IMR-90 (cell line): ENCODE measurements around the gene NECAB2. TPM values are rescaled to one million over a fixed set of nuclear protein-coding genes. Genes with fewer than 3 reads are reported as not detected.

ENCODE experiments used
- ATAC-seq: fragments of 200-7000 bp; cut with Tn5 transposase; 2 replicates; pipeline ENCODE4 v1.9.1; 2020; ENCODE audit warnings: low read depth, mild to moderate bottlenecking, moderate library complexity
- BruUV-seq: library from RNA; stranded (reverse); fragments of 400-500 nt; replicated peaks from 2 replicates; lab custom pipeline; 2021; lab: Mats Ljungman, UMichigan
- CTCF ChIA-PET: fragments of 300-600 bp; formaldehyde crosslinking; extraction: SDS; loops from one replicate; lab custom pipeline; 2021; ENCODE audit warnings: antibody characterized with exemption; lab: Yijun Ruan, JAX
- POLR2A ChIA-PET: fragments of 300-600 bp; sonication (Branson Sonifier 250); formaldehyde crosslinking; loops from one replicate; lab custom pipeline; 2022; ENCODE audit warnings: antibody characterized with exemption; ENCODE audit not compliant: unreplicated experiment; lab: Charles Lee
- DNase-seq: peaks from one replicate; pipeline ENCODE4 v3.0.0; 2013
- H2AFZ ChIP-seq: replicated peaks from 2 replicates; pipeline ENCODE3; 2013; ENCODE audit warnings: low read length, mild to moderate bottlenecking; ENCODE audit not compliant: poor library complexity
- H2AK5ac ChIP-seq: 2 replicates; pipeline ENCODE4 v1.6.1; 2013; ENCODE audit warnings: low read depth, low read length, inconsistent platforms
- H2AK9ac ChIP-seq: replicated peaks from 2 replicates; pipeline ENCODE3; 2013; ENCODE audit warnings: mild to moderate bottlenecking, low read depth, low read length, moderate library complexity; ENCODE audit not compliant: poor library complexity
- H2BK120ac ChIP-seq: 2 replicates; pipeline ENCODE4 v1.6.1; 2013; ENCODE audit warnings: low read depth, low read length, inconsistent platforms
- H2BK15ac ChIP-seq: 3 replicates; pipeline ENCODE4 v1.6.1; 2013; ENCODE audit warnings: low read depth, low read length, inconsistent platforms
- H2BK20ac ChIP-seq: 2 replicates; pipeline ENCODE4 v1.6.1; 2013; ENCODE audit warnings: low read depth, mild to moderate bottlenecking, inconsistent platforms, low read length, moderate library complexity
- H2BK5ac ChIP-seq: 2 replicates; pipeline ENCODE4 v1.6.1; 2013; ENCODE audit warnings: mild to moderate bottlenecking, low read depth, low read length, inconsistent platforms; ENCODE audit not compliant: poor library complexity, severe bottlenecking
- H3K14ac ChIP-seq: replicated peaks from 2 replicates; pipeline ENCODE4 v1.6.1; 2013; ENCODE audit warnings: low read depth, low read length, inconsistent platforms
- H3K18ac ChIP-seq: 2 replicates; pipeline ENCODE4 v1.6.1; 2013; ENCODE audit warnings: low read depth, low read length, control low read depth
- H3K23ac ChIP-seq: 2 replicates; pipeline ENCODE4 v1.6.1; 2013; ENCODE audit warnings: low read depth, low read length, inconsistent platforms
- H3K27ac ChIP-seq: 2 replicates; pipeline ENCODE4 v1.5.1; 2013; ENCODE audit warnings: mild to moderate bottlenecking, control low read depth, low read length; ENCODE audit not compliant: insufficient read depth
- H3K27me3 ChIP-seq: 2 replicates; pipeline ENCODE4 v1.6.1; 2013; ENCODE audit warnings: low read length; ENCODE audit not compliant: control insufficient read depth, insufficient read depth
- H3K36me3 ChIP-seq: 2 replicates; pipeline ENCODE4 v1.6.1; 2013; ENCODE audit warnings: low read length, mixed read lengths; ENCODE audit not compliant: control insufficient read depth, insufficient read depth
- H3K4ac ChIP-seq: 2 replicates; pipeline ENCODE4 v1.6.1; 2013; ENCODE audit warnings: low read depth, low read length, inconsistent platforms
- H3K4me1 ChIP-seq: 2 replicates; pipeline ENCODE4 v1.6.1; 2013; ENCODE audit warnings: low read length, mixed read lengths; ENCODE audit not compliant: control insufficient read depth, insufficient read depth
- H3K4me2 ChIP-seq: 2 replicates; pipeline ENCODE4 v1.6.1; 2013; ENCODE audit warnings: low read depth, mild to moderate bottlenecking, control low read depth, low read length, moderate library complexity
- H3K4me3 ChIP-seq: 2 replicates; pipeline ENCODE4 v1.5.1; 2013; ENCODE audit warnings: low read depth, mild to moderate bottlenecking, control low read depth, low read length, moderate library complexity; ENCODE audit not compliant: insufficient read depth
- H3K56ac ChIP-seq: 2 replicates; pipeline ENCODE4 v1.6.1; 2013; ENCODE audit warnings: low read length, inconsistent platforms; ENCODE audit not compliant: insufficient read depth; ENCODE audit errors: extremely low read depth
- H3K79me1 ChIP-seq, 2 experiments: 2 replicates each; pipeline ENCODE4 v1.6.1; 2013; ENCODE audit warnings: low read length in 2 of 2, inconsistent platforms in 1 of 2, low read depth in 1 of 2
- H3K9ac ChIP-seq: 2 replicates; pipeline ENCODE4 v1.6.1; 2013; ENCODE audit warnings: low read depth, low read length, control low read depth
- H3K9me1 ChIP-seq: 2 replicates; pipeline ENCODE4 v1.6.1; 2013; ENCODE audit warnings: low read length, inconsistent platforms; ENCODE audit not compliant: insufficient read depth
- H3K9me3 ChIP-seq: 2 replicates; pipeline ENCODE4 v1.6.1; 2013; ENCODE audit warnings: low read length; ENCODE audit not compliant: control insufficient read depth, insufficient read depth
- H4K20me1 ChIP-seq: 2 replicates; pipeline ENCODE4 v1.6.1; 2013; ENCODE audit warnings: low read length, inconsistent platforms; ENCODE audit not compliant: insufficient read depth
- H4K5ac ChIP-seq: 2 replicates; pipeline ENCODE4 v1.6.1; 2013; ENCODE audit warnings: mild to moderate bottlenecking, low read depth, low read length, control low read depth
- H4K8ac ChIP-seq, 2 experiments: 2 replicates each; pipeline ENCODE4 v1.6.1; 2013; ENCODE audit warnings: low read depth in 2 of 2, low read length in 2 of 2, control low read depth in 1 of 2, inconsistent platforms in 1 of 2
- H4K91ac ChIP-seq: 2 replicates; pipeline ENCODE4 v1.6.1; 2013; ENCODE audit warnings: low read depth, low read length, inconsistent platforms; ENCODE audit not compliant: insufficient read depth
- CEBPB ChIP-seq: IDR thresholded peaks from 2 replicates; pipeline ENCODE4 v1.6.1; 2012; ENCODE audit warnings: low read depth, low read length, improper control_type of control experiment
- MAFK ChIP-seq: IDR thresholded peaks from 2 replicates; pipeline ENCODE4 v1.6.1; 2012; ENCODE audit warnings: low read depth, low read length, improper control_type of control experiment
- MXI1 ChIP-seq: IDR thresholded peaks from 2 replicates; pipeline ENCODE4 v1.6.1; 2012; ENCODE audit warnings: low read depth, mild to moderate bottlenecking, low read length, moderate library complexity, borderline replicate concordance
- RAD21 ChIP-seq: IDR thresholded peaks from 2 replicates; pipeline ENCODE4 v1.6.1; 2012; ENCODE audit warnings: low read length, improper control_type of control experiment
- SMC3 ChIP-seq: fragments of 150-350 bp; IDR thresholded peaks from 2 replicates; pipeline ENCODE4 v1.6.1; 2016; ENCODE audit warnings: low read depth, mild to moderate bottlenecking, antibody characterized with exemption, low read length, moderate library complexity
- WGBS, 2 experiments: methylation state at CpG; one replicate each; pipeline versions ENCODE4 v1.1.5 to v1.1.7; 2013; ENCODE audit warnings: missing lambda C conversion rate in 2 of 2; ENCODE audit not compliant: insufficient read length in 1 of 2; ENCODE audit errors: extremely low coverage in 2 of 2; 5-methylcytosine and 5-hydroxymethylcytosine counted together
- dilution Hi-C: fragments of 300-500 bp; cut with HindIII; formaldehyde crosslinking; loops from one replicate; pipeline ENCODE4 v1.14.3; 2018; ENCODE audit warnings: low sequenced_read_pairs; ENCODE audit not compliant: unreplicated experiment
- in situ Hi-C: fragments of 300-500 bp; cut with MboI; formaldehyde crosslinking; loops from 3 replicates; pipeline ENCODE4 v1.14.3; 2019; ENCODE audit warnings: low sequenced_read_pairs, inconsistent platforms, mixed read lengths
- intact Hi-C: fragments of 100-400 bp; cut with micrococcal nuclease; formaldehyde crosslinking; loops from 2 replicates; pipeline ENCODE4 v1.10.0; 2022
- polyA plus RNA-seq, 3 experiments: library from polyadenylated mRNA; depleted of rRNA; stranded (reverse); fragments of >200 nt; gene quantifications; 2 replicates each; pipeline ENCODE4 v1.2.3, GENCODE V29; 2012; ENCODE audit warnings: low replicate concordance in 1 of 3
- total RNA-seq: library from RNA; depleted of rRNA; stranded (reverse); fragments of >200 nt; gene quantifications from 2 replicates; pipeline ENCODE4 v1.2.3, GENCODE V29; 2012
- TF ChIP-seq, protein P1 (sequence below): fragments of 150-350 bp; IDR thresholded peaks from 2 replicates; pipeline ENCODE4 v1.6.1; 2017; ENCODE audit warnings: mild to moderate bottlenecking, antibody characterized with exemption, low read length, low read depth
- TF ChIP-seq, protein P2 (sequence below): conservative IDR thresholded peaks from 2 replicates; pipeline ENCODE4 v1.5.1; 2012; ENCODE audit warnings: mild to moderate bottlenecking, low read depth, low read length, improper control_type of control experiment

The NECAB2 gene
- total and polyA plus RNA-seq, 2 of the 4 experiments (the other 2 are of a cell fraction), result 0.27 TPM; not detected in 1

DNA sequence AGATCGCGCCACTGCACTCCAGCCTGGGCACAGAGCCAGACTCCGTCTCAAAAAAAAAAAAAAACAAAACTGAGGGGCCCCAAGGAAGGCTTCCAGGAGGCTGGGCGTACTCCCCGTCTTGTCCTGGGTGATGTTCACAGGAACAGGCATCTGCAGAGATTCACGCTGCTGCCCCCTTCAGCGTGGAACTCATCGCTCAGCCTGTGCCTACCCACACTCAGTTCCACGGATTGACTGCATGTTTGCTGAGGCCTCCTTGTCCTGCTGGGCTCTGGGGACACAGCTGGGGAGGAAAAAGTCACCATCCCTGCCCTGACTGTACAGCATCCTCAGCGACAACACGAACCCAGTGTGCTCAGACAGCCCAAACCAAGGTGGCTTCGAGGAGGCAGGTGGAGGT, 27.9 kb upstream of the NECAB2 start:
- H3K56ac ChIP-seq, result no peak overlapping the region
- POLR2A ChIA-PET, result no interaction called here
- 66% methylated on average over 4 of the region's 12 CpGs; no CpG with 5 or more reads in 1 of the 2 experiments for WGBS, 2 experiments
- no peak overlapping the region for H3K23ac ChIP-seq
- no peak overlapping the region for H2AFZ ChIP-seq
- TF ChIP-seq RAD21 (no peak), MAFK (no peak), CEBPB (no peak), MXI1 (no peak), SMC3 (no peak)
- TF ChIP-seq, protein P1, sequence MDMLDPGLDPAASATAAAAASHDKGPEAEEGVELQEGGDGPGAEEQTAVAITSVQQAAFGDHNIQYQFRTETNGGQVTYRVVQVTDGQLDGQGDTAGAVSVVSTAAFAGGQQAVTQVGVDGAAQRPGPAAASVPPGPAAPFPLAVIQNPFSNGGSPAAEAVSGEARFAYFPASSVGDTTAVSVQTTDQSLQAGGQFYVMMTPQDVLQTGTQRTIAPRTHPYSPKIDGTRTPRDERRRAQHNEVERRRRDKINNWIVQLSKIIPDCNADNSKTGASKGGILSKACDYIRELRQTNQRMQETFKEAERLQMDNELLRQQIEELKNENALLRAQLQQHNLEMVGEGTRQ, result no peak
- TF ChIP-seq, protein P2, sequence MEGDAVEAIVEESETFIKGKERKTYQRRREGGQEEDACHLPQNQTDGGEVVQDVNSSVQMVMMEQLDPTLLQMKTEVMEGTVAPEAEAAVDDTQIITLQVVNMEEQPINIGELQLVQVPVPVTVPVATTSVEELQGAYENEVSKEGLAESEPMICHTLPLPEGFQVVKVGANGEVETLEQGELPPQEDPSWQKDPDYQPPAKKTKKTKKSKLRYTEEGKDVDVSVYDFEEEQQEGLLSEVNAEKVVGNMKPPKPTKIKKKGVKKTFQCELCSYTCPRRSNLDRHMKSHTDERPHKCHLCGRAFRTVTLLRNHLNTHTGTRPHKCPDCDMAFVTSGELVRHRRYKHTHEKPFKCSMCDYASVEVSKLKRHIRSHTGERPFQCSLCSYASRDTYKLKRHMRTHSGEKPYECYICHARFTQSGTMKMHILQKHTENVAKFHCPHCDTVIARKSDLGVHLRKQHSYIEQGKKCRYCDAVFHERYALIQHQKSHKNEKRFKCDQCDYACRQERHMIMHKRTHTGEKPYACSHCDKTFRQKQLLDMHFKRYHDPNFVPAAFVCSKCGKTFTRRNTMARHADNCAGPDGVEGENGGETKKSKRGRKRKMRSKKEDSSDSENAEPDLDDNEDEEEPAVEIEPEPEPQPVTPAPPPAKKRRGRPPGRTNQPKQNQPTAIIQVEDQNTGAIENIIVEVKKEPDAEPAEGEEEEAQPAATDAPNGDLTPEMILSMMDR, result no peak
- no peak overlapping the region; the same call in 1 of the 2 replicates for H3K4ac ChIP-seq
- ATAC-seq (no peak), DNase-seq (no peak)
- no peaks in the 10 kb centered on the region for H3K4me1 ChIP-seq
- no peak overlapping the region for H3K9ac ChIP-seq
- H3K36me3 ChIP-seq, result no peaks in the 10 kb centered on the region
- no TSS peak for BruUV-seq
- no peak overlapping the region for H2BK5ac ChIP-seq
- H4K20me1 ChIP-seq, result no peaks in the 10 kb centered on the region
- no peak overlapping the region for H3K27ac ChIP-seq
- no peaks in the 10 kb centered on the region; the same call in 1 of the 2 replicates for H3K27me3 ChIP-seq
- H4K8ac ChIP-seq, result no peak overlapping the region
- no peaks in the 10 kb centered on the region for H3K9me3 ChIP-seq
- H3K14ac ChIP-seq, result no peak overlapping the region
- no peaks in the 10 kb centered on the region for H3K79me1 ChIP-seq
- no peak overlapping the region for H2BK20ac ChIP-seq
- no peaks in the 10 kb centered on the region; the same call in 1 of the 2 replicates for H3K9me1 ChIP-seq
- H2AK5ac ChIP-seq, result no peak overlapping the region
- H2BK15ac ChIP-seq, result no peak overlapping the region
- CTCF ChIA-PET, result no interaction called here
- no peak overlapping the region for H2AK9ac ChIP-seq
- in situ Hi-C loops (no loop called here), dilution Hi-C loops (no loop called here), intact Hi-C loops (no loop called here)
- no peak overlapping the region for H4K5ac ChIP-seq
- H4K91ac ChIP-seq, result no peak overlapping the region
- no peak overlapping the region for H3K4me2 ChIP-seq
- H2BK120ac ChIP-seq, result no peak overlapping the region
- H3K18ac ChIP-seq, result no peak overlapping the region
- H3K4me3 ChIP-seq, result no peak overlapping the region
